HAP-1 (cell line): ENCODE data around the gene ELMO1.

ENCODE experiments used
- DNase-seq, 2 experiments: peaks; one replicate each; pipeline ENCODE4 v3.0.0-alpha.2; 2016 to 2020; ENCODE audit warnings: low spot score in 2 of 2
- H3K27me3 ChIP-seq: fragments of 250-450 bp; sonication (Bioruptor Pico); 2 replicates; pipeline ENCODE4 v1.5.1; 2020; ENCODE audit warnings: low read depth, mild to moderate bottlenecking, moderate library complexity
- H3K36me3 ChIP-seq: fragments of 250-450 bp; sonication (Bioruptor Pico); replicated peaks from 2 replicates; pipeline ENCODE4 v1.5.1; 2020; ENCODE audit warnings: mild to moderate bottlenecking
- H3K4me1 ChIP-seq: fragments of 250-450 bp; sonication (Bioruptor Pico); 2 replicates; pipeline ENCODE4 v1.5.1; 2020; ENCODE audit warnings: mild to moderate bottlenecking
- H3K4me3 ChIP-seq: fragments of 250-450 bp; sonication (Bioruptor Pico); 2 replicates; pipeline ENCODE4 v1.5.1; 2020; ENCODE audit warnings: mild to moderate bottlenecking, moderate library complexity
- H3K9me3 ChIP-seq: fragments of 250-450 bp; sonication (Bioruptor Pico); 2 replicates; pipeline ENCODE4 v1.5.1; 2020; ENCODE audit warnings: mild to moderate bottlenecking, moderate library complexity
- in situ Hi-C: fragments of 300-500 bp; cut with MboI; formaldehyde crosslinking; loops from 3 replicates; pipeline ENCODE4 v1.14.3; 2020; ENCODE audit warnings: low sequenced_read_pairs, inconsistent platforms, mixed read lengths

The ELMO1 gene

GRCh38 chr7:37102518-37103137, 346.0 kb downstream of the ELMO1 start:
- Histone ChIP-seq H3K4me1 (no peaks in the 10 kb centered on the region), H3K27me3 (no peaks in the 10 kb centered on the region), H3K9me3 (no peaks in the 10 kb centered on the region), H3K4me3 (no peak overlapping the region), H3K36me3 (no peaks in the 10 kb centered on the region)
- in situ Hi-C loops = no loop called here
- no peak for DNase-seq

GRCh38 chr7:37100735-37101331, 347.8 kb downstream of the ELMO1 start:
- Histone ChIP-seq H3K36me3 (no peaks in the 10 kb centered on the region), H3K4me1 (no peaks in the 10 kb centered on the region), H3K27me3 (no peaks in the 10 kb centered on the region), H3K4me3 (no peak overlapping the region), H3K9me3 (no peaks in the 10 kb centered on the region)
- DNase-seq = no peak
- in situ Hi-C loops = no loop called here

GRCh38 chr7:37098762-37099161, 349.9 kb downstream of the ELMO1 start:
- H3K36me3 ChIP-seq = no peaks in the 10 kb centered on the region
- no peaks in the 10 kb centered on the region for H3K27me3 ChIP-seq
- H3K9me3 ChIP-seq = no peaks in the 10 kb centered on the region
- H3K4me3 ChIP-seq = no peak overlapping the region
- in situ Hi-C loops = no loop called here
- DNase-seq = no peak
- no peaks in the 10 kb centered on the region for H3K4me1 ChIP-seq

- H3K9me3 ChIP-seq = no peaks in the 10 kb centered on the region
- no peaks in the 10 kb centered on the region for H3K27me3 ChIP-seq
- DNase-seq = no peak
- no peaks in the 10 kb centered on the region for H3K4me1 ChIP-seq
- no peaks in the 10 kb centered on the region for H3K36me3 ChIP-seq
- H3K4me3 ChIP-seq = no peak overlapping the region
- in situ Hi-C loops = no loop called here
These were observed 350.7 kb downstream of the ELMO1 start for GRCh38 chr7:37097983-37098382.

- Histone ChIP-seq H3K27me3 (no peaks in the 10 kb centered on the region), H3K4me3 (no peak overlapping the region), H3K4me1 (no peaks in the 10 kb centered on the region), H3K36me3 (no peaks in the 10 kb centered on the region), H3K9me3 (no peaks in the 10 kb centered on the region)
- in situ Hi-C loops = no loop called here
- DNase-seq = no peak
These were observed 351.4 kb downstream of the ELMO1 start for GRCh38 chr7:37097276-37097675.

GRCh38 chr7:37096341-37096740, 352.3 kb downstream of the ELMO1 start:
- Histone ChIP-seq H3K27me3 (no peaks in the 10 kb centered on the region), H3K4me1 (no peaks in the 10 kb centered on the region), H3K36me3 (no peaks in the 10 kb centered on the region), H3K9me3 (no peaks in the 10 kb centered on the region), H3K4me3 (no peak overlapping the region)
- DNase-seq = no peak
- in situ Hi-C loops = no loop called here

GRCh38 chr7:37095122-37095521, 353.5 kb downstream of the ELMO1 start:
- H3K4me3 ChIP-seq = no peak overlapping the region
- no peak for DNase-seq
- H3K36me3 ChIP-seq = no peaks in the 10 kb centered on the region
- in situ Hi-C loops = no loop called here
- H3K9me3 ChIP-seq = no peaks in the 10 kb centered on the region
- H3K27me3 ChIP-seq = no peaks in the 10 kb centered on the region
- H3K4me1 ChIP-seq = no peaks in the 10 kb centered on the region

GRCh38 chr7:37093257-37093656, 355.4 kb downstream of the ELMO1 start:
- DNase-seq = no peak
- Histone ChIP-seq H3K27me3 (no peaks in the 10 kb centered on the region), H3K4me1 (no peaks in the 10 kb centered on the region), H3K9me3 (no peaks in the 10 kb centered on the region), H3K36me3 (no peaks in the 10 kb centered on the region), H3K4me3 (no peak overlapping the region)
- in situ Hi-C loops = no loop called here

- H3K36me3 ChIP-seq = no peaks in the 10 kb centered on the region
- H3K9me3 ChIP-seq = no peaks in the 10 kb centered on the region
- H3K4me3 ChIP-seq = no peak overlapping the region
- in situ Hi-C loops = no loop called here
- no peaks in the 10 kb centered on the region for H3K4me1 ChIP-seq
- H3K27me3 ChIP-seq = no peaks in the 10 kb centered on the region
- DNase-seq = no peak
These were observed 356.1 kb downstream of the ELMO1 start for GRCh38 chr7:37092548-37092947.

GRCh38 chr7:37089972-37090371, 358.7 kb downstream of the ELMO1 start:
- no peak for DNase-seq
- in situ Hi-C loops = no loop called here

GRCh38 chr7:37085600-37085999, 363.1 kb downstream of the ELMO1 start:
- 0 out of 2 replicates have a peak, but pooled peaks cover 2% of the 10 kb centered on the region for H3K9me3 ChIP-seq
- no peaks in the 10 kb centered on the region for H3K4me1 ChIP-seq
- in situ Hi-C loops = no loop called here
- no peak overlapping the region for H3K4me3 ChIP-seq
- H3K36me3 ChIP-seq = no peaks in the 10 kb centered on the region
- H3K27me3 ChIP-seq = no peaks in the 10 kb centered on the region
- DNase-seq = no peak

More at GRCh38 chr7:37089972-37090371, 358.7 kb downstream of the ELMO1 start:
- H3K4me3 ChIP-seq = no peak overlapping the region
- H3K36me3 ChIP-seq = no peaks in the 10 kb centered on the region
- H3K9me3 ChIP-seq = no peaks in the 10 kb centered on the region
- no peaks in the 10 kb centered on the region for H3K4me1 ChIP-seq
- no peaks in the 10 kb centered on the region for H3K27me3 ChIP-seq

- in situ Hi-C loops = no loop called here
- Histone ChIP-seq H3K27me3 (no peaks in the 10 kb centered on the region), H3K36me3 (no peaks in the 10 kb centered on the region), H3K4me3 (no peak overlapping the region), H3K4me1 (no peaks in the 10 kb centered on the region), H3K9me3 (0 out of 2 replicates have a peak, but pooled peaks cover 2% of the 10 kb centered on the region)
- DNase-seq = no peak
These were observed 364.4 kb downstream of the ELMO1 start for GRCh38 chr7:37084303-37084702.

- 0 out of 2 replicates have a peak, but pooled peaks cover 2% of the 10 kb centered on the region for H3K9me3 ChIP-seq
- DNase-seq = no peak
- no peaks in the 10 kb centered on the region for H3K36me3 ChIP-seq
- in situ Hi-C loops = no loop called here
- no peak overlapping the region for H3K4me3 ChIP-seq
- H3K27me3 ChIP-seq = no peaks in the 10 kb centered on the region
- no peaks in the 10 kb centered on the region for H3K4me1 ChIP-seq
These were observed 365.2 kb downstream of the ELMO1 start for GRCh38 chr7:37083311-37084096.

GRCh38 chr7:37081436-37081835, 367.2 kb downstream of the ELMO1 start:
- Histone ChIP-seq H3K4me3 (no peak overlapping the region), H3K36me3 (no peaks in the 10 kb centered on the region), H3K9me3 (0 out of 2 replicates have a peak, but pooled peaks cover 2% of the 10 kb centered on the region), H3K4me1 (no peaks in the 10 kb centered on the region), H3K27me3 (no peaks in the 10 kb centered on the region)
- no peak for DNase-seq
- in situ Hi-C loops = no loop called here
